GM12878 (cell line): ENCODE results near the gene UGT1A6.

Experiments
- CBFB ChIP-seq: IDR thresholded peaks from 2 replicates; pipeline ENCODE4 v1.6.1; 2016; ENCODE audit warnings: antibody characterized with exemption, low read depth
- CTCF ChIP-seq, 3 experiments: IDR thresholded peaks in 2 of 3; conservative IDR thresholded peaks in 1 of 3; 2 replicates each; pipeline ENCODE4 v1.5.1; 2011; ENCODE audit warnings: low read depth in 3 of 3, low read length in 3 of 3, mild to moderate bottlenecking in 3 of 3, control low read depth in 2 of 3, moderate library complexity in 2 of 3, inconsistent platforms in 1 of 3, mixed read lengths in 1 of 3; ENCODE audit not compliant: control insufficient read depth in 2 of 3, insufficient read depth in 1 of 3; ENCODE audit errors: extremely low read depth in 1 of 3
- CUX1 ChIP-seq: IDR thresholded peaks from 2 replicates; pipeline ENCODE4 v1.6.1; 2012; ENCODE audit warnings: improper control_type of control experiment, low read depth, low read length; ENCODE audit not compliant: insufficient replicate concordance
- EP300 ChIP-seq, 2 experiments: fragments of 150-350 bp in 1 of 2; IDR thresholded peaks; 2 replicates each; pipeline ENCODE4 v1.6.1; 2011 to 2012; ENCODE audit warnings: low read depth in 2 of 2, low read length in 2 of 2, borderline replicate concordance in 1 of 2, improper control_type of control experiment in 1 of 2, inconsistent platforms in 1 of 2; ENCODE audit not compliant: control insufficient read depth in 1 of 2
- ESRRA ChIP-seq: IDR thresholded peaks from 2 replicates; pipeline ENCODE4 v1.6.1; 2012; ENCODE audit warnings: mild to moderate bottlenecking, low read length, improper control_type of control experiment
- MTA2 ChIP-seq: fragments of 450-650 bp; IDR thresholded peaks from 2 replicates; pipeline ENCODE4 v1.6.1; 2016; ENCODE audit warnings: low read depth, mild to moderate bottlenecking, moderate library complexity
- RAD21 ChIP-seq: IDR thresholded peaks from 2 replicates; pipeline ENCODE4 v1.6.1; 2011; ENCODE audit warnings: mild to moderate bottlenecking, low read depth, low read length, moderate library complexity; ENCODE audit not compliant: insufficient read depth
- YY1 ChIP-seq: IDR thresholded peaks from 2 replicates; pipeline ENCODE4 v1.6.1; 2011; ENCODE audit warnings: low read depth, mild to moderate bottlenecking, low read length

GRCh38 chr2:233679196-233679595 is 13.5 kb upstream of the UGT1A6 start:
- TF ChIP-seq CBFB (no peak), EP300 (IDR thresholded peaks at IDR 0.05; ENCODE audit: borderline replicate concordance in 1 of 2, control insufficient read depth in 1 of 2, low read depth in 2 of 2, low read length in 2 of 2) (no peak), CTCF (IDR thresholded peaks at IDR 0.05 in 2 of 3, conservative IDR thresholded peaks at IDR 0.05 in 1 of 3; ENCODE audit: control insufficient read depth in 2 of 3, extremely low read depth in 1 of 3, insufficient read depth in 1 of 3, low read depth in 3 of 3, low read length in 3 of 3) (no peak), YY1 (no peak), ESRRA (no peak), MTA2 (no peak), RAD21 (no peak), CUX1 (no peak)
